Measurements from ENCODE around the gene MPP2.

- no peak for TF ChIP-seq BHLHE40 (IDR thresholded peaks at IDR 0.05; ENCODE audit: borderline replicate concordance)
- TF ChIP-seq PKNOX1 (IDR thresholded peaks at IDR 0.05) = no peak
- TF ChIP-seq SUZ12 (IDR thresholded peaks at IDR 0.05) = no peak
- no peak for TF ChIP-seq FOXA1 (IDR thresholded peaks at IDR 0.05)
- TF ChIP-seq ARNT (IDR thresholded peaks at IDR 0.05) = no peak
- TF ChIP-seq TARDBP (IDR thresholded peaks at IDR 0.05) = no peak
- TF ChIP-seq CTBP1 (IDR thresholded peaks at IDR 0.05; ENCODE audit: borderline replicate concordance) = no peak
- TF ChIP-seq NFRKB (IDR thresholded peaks at IDR 0.05) = no peak
- TF ChIP-seq FOXM1 (IDR thresholded peaks at IDR 0.05; ENCODE audit: borderline replicate concordance) = no peak
- TF ChIP-seq HDGF (IDR thresholded peaks at IDR 0.05; ENCODE audit: borderline replicate concordance) = no peak
- TF ChIP-seq ELF4 (IDR thresholded peaks at IDR 0.05) = no peak
- no peak for TF ChIP-seq FOXK2 (IDR thresholded peaks at IDR 0.05)
- no peak for TF ChIP-seq SP1 (IDR thresholded peaks at IDR 0.05)
Observed at GRCh38 chr17:43880420-43880991, 26.8 kb downstream of the MPP2 start.

Data from HEK293T (cell line).